Right lung (tissue), 5 donors: ENCODE results near the gene CLCA4. TPM values are rescaled to one million over a fixed set of nuclear protein-coding genes. Genes with fewer than 3 reads are reported as not detected.

ENCODE experiments used
- DNase-seq, 2 donors: peaks; one replicate each; pipeline ENCODE4 v3.0.0-alpha.2; 2013
- polyA plus RNA-seq, 5 donors: library from polyadenylated mRNA; unstranded; fragments of 120-200 nt; gene quantifications; one replicate each; pipeline versions ENCODE4 v1.2.1 to v1.2.3, GENCODE V29; 2013; ENCODE audit warnings: inconsistent platforms in 1 of 5, low replicate concordance in 1 of 5; ENCODE audit not compliant: insufficient read length in 5 of 5, insufficient read depth in 1 of 5

Gene CLCA4
- polyA plus RNA-seq, 5 donors: not detected

GRCh38 chr1:86618358-86618757, 71.5 kb downstream of the CLCA4 start:
- no peak for DNase-seq

- no peak for DNase-seq
These were observed 72.4 kb downstream of the CLCA4 start for GRCh38 chr1:86619313-86619712.

- no peak for DNase-seq
These were observed 74.4 kb downstream of the CLCA4 start for GRCh38 chr1:86621286-86621685.

Other genes with a start within 250 kb of the CLCA4 start
- gene ODF2L, start 150.8 kb upstream of the CLCA4 start, polyA plus RNA-seq: 100 to 1,000 TPM in 4 of 5 donors, 10 to 100 TPM in 1; 80.4 to 153 (median 130) TPM
- gene CLCA2, start 122.9 kb upstream of the CLCA4 start, polyA plus RNA-seq: under 1 TPM; 0.18 to 0.24 (median 0.21) TPM
- 1 to 10 TPM in 1 of 5 donors, not detected in 4; 1.1 TPM for gene CLCA1, start 78.2 kb upstream of the CLCA4 start, polyA plus RNA-seq
- gene SH3GLB1, start 157.5 kb downstream of the CLCA4 start, polyA plus RNA-seq: 100 to 1,000 TPM in 3 of 5 donors, 10 to 100 TPM in 2; 83.0 to 115 (median 102) TPM